ENCODE data around the gene DHX32.
"Not testable (repeated sequence)": the region's sequence is repeated elsewhere in the genome, so short reads cannot be mapped to it uniquely, and the experiment has no call there.

DNA sequence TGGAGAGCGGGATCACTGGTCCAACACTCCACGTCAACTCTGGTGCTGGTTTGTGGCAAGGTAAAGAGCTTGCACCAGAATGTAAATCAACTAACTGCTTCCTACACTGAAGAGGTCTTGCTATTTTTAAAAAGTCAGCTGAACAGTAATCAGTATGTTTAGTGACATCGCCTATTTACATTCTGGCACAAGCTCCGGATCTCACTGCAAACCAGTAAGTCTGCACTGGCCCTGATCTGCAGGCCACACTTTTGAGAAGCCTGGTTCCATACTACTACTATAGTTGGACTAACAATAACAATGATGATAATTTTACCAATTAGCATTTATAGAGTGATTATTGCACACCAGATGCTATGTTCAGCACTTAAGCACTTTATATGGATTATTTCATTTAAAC is 8.3 kb upstream of the DHX32 start:
- not testable (repeated sequence) for TF ChIP-seq CTCF (IDR thresholded peaks at IDR 0.05; ENCODE audit: poor library complexity, severe bottlenecking); EP300 (conservative IDR thresholded peaks at IDR 0.05; ENCODE audit: poor library complexity, severe bottlenecking); EZH2 (IDR thresholded peaks at IDR 0.05; ENCODE audit: borderline replicate concordance, insufficient read depth, low read length, poor library complexity, severe bottlenecking); SMC3 (conservative IDR thresholded peaks at IDR 0.05; ENCODE audit: poor library complexity); RAD21 (conservative IDR thresholded peaks at IDR 0.05); POLR2AphosphoS5 (IDR thresholded peaks at IDR 0.05)
- TF ChIP-seq, protein P1, sequence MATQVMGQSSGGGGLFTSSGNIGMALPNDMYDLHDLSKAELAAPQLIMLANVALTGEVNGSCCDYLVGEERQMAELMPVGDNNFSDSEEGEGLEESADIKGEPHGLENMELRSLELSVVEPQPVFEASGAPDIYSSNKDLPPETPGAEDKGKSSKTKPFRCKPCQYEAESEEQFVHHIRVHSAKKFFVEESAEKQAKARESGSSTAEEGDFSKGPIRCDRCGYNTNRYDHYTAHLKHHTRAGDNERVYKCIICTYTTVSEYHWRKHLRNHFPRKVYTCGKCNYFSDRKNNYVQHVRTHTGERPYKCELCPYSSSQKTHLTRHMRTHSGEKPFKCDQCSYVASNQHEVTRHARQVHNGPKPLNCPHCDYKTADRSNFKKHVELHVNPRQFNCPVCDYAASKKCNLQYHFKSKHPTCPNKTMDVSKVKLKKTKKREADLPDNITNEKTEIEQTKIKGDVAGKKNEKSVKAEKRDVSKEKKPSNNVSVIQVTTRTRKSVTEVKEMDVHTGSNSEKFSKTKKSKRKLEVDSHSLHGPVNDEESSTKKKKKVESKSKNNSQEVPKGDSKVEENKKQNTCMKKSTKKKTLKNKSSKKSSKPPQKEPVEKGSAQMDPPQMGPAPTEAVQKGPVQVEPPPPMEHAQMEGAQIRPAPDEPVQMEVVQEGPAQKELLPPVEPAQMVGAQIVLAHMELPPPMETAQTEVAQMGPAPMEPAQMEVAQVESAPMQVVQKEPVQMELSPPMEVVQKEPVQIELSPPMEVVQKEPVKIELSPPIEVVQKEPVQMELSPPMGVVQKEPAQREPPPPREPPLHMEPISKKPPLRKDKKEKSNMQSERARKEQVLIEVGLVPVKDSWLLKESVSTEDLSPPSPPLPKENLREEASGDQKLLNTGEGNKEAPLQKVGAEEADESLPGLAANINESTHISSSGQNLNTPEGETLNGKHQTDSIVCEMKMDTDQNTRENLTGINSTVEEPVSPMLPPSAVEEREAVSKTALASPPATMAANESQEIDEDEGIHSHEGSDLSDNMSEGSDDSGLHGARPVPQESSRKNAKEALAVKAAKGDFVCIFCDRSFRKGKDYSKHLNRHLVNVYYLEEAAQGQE (IDR thresholded peaks at IDR 0.05; ENCODE audit: borderline replicate concordance): not testable (repeated sequence)
